Activated CD4-positive, alpha-beta memory T cell treated with anti-CD3 and anti-CD28 coated beads, Interleukin-2, amount 10 ng/mL, durations not matched to agents 7 days and 5 days (primary cell): ENCODE data around the gene MICA. TPM values are rescaled to one million over a fixed set of nuclear protein-coding genes. Genes with fewer than 3 reads are reported as not detected.

ENCODE experiments used
- CTCF ChIA-PET: fragments of 350-600 bp; sonication (Branson Sonifier 250); formaldehyde crosslinking; loops from one replicate; lab custom pipeline; 2021; ENCODE audit warnings: antibody characterized with exemption, inconsistent platforms; lab: Charles Lee
- POLR2A ChIA-PET: fragments of 350-600 bp; sonication (Branson Sonifier 250); formaldehyde crosslinking; loops from one replicate; lab custom pipeline; 2021; ENCODE audit warnings: antibody characterized with exemption; lab: Charles Lee
- DNase-seq: peaks from one replicate; pipeline ENCODE4 v3.0.0-alpha.2; 2020
- H3K27ac Mint-ChIP-seq: one replicate; pipeline ENCODE4 v1.8.0; 2021; ENCODE audit warnings: mild to moderate bottlenecking, mixed read lengths
- H3K27me3 Mint-ChIP-seq: one replicate; pipeline ENCODE4 v1.8.0; 2021; ENCODE audit warnings: mixed read lengths
- H3K36me3 Mint-ChIP-seq: one replicate; pipeline ENCODE4 v1.8.0; 2021; ENCODE audit warnings: low read depth, mixed read lengths
- H3K4me1 Mint-ChIP-seq: one replicate; pipeline ENCODE4 v1.8.0; 2021; ENCODE audit warnings: mixed read lengths
- H3K4me3 Mint-ChIP-seq: one replicate; pipeline ENCODE4 v1.8.0; 2021; ENCODE audit warnings: mild to moderate bottlenecking, mixed read lengths
- H3K9me3 Mint-ChIP-seq: one replicate; pipeline ENCODE4 v1.8.0; 2021; ENCODE audit warnings: mixed read lengths
- total RNA-seq, 2 experiments: library from RNA; stranded (reverse); gene quantifications; one replicate each; pipeline ENCODE4 v1.2.3, GENCODE V29; 2021

The MICA gene
- 10 to 100 TPM; 12.0 to 12.3 TPM for total RNA-seq

DNA sequence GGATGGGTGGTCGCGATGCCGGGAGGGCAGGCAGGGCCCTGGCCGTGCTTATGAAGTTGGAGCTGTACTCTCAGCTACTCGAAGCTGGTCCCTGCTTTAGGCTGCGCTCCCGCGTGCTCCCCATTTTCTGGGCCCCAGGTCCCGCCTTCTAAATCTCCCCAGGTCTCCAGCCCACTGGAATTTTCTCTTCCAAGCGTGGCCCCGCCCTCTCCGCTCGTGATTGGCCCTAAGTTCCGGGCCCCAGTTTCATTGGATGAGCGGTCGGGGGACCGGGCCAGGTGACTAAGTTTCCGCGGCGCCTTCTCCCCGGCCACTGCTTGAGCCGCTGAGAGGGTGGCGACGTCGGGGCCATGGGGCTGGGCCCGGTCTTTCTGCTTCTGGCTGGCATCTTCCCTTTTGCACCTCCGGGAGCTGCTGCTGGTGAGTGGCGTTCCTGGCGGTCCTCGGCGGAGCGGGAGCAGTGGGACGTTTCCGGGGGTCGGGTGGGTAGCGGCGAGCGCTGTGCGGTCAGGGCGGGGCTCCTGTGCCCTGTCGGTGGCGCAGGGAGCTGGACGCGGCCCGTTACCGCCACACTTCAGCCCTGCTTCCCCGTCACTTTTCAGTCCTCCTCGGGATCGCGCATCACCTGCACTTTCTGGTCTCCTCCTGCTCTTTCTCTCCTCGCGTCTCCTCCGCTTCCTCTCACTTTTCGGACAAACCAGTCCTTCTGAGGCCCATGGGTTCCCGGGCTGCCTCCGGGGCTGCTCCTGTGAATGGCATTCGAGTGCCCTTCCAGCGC lies at the start of gene MICA:
TSS of gene MICA (plus strand) at position 313 of the 778 bp plus-strand sequence. CDS start at position 351, 38 bp downstream.
- Mint-ChIP-seq H3K4me1 (peaks cover 67% of the 10 kb centered on the region), H3K9me3 (no peaks in the 10 kb centered on the region), H3K4me3 (peak within 1 kb of the TSS; percentile 87), H3K36me3 (peaks cover 14% of the 10 kb centered on the region), H3K27ac (peak within 1 kb of the TSS; percentile 72), H3K27me3 (peaks cover 2% of the 10 kb centered on the region)
- CTCF ChIA-PET = interaction anchor here (0.9 to 2.2 kb wide), 5 partner anchors 9 to 138 kb away, joined by 3 to 7 read pairs (median 4); partner anchors contain the start of gene DDX39B
- POLR2A ChIA-PET = interaction anchor here (0.9 to 1.3 kb wide), 6 partner anchors 19 to 1569 kb away, joined by 3 to 4 read pairs (median 3); no protein-coding TSS in a partner anchor
- peak; percentile 75 for DNase-seq

DNA sequence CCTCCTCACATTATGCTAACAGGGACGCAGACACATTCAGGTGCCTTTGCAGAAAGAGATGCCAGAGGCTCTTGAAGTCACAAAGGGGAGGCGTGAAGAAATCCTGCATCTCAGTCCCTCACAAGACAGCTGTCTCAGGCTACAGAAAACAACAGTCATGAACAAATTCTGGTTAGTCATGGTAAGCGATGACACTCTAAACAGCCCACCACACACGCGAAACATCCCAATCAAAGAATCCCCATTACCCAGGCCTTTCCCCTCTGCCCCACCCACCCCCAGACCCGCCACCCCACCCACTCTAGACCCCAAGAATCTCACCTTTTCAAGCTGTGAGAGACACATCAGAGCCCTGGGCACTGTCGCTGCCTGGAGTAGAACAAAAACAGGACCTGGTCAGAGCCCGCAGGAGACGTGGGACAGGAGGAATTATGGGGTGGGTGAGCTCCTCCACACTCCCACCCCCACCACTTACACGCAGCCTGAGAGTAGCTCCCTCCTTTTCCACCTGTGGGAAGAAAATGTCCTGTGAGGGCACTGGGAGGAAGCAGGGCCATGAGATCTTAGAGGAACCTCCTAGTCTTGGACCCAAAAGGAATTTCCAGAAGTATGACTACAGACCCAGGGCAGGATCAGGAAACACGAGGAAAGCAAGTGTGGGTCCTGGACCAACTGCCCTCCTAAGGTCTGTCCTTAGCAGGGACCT lies 49.1 kb upstream of the MICA start:
- H3K4me3 Mint-ChIP-seq = peak overlapping the region; percentile 99
- CTCF ChIA-PET = interaction anchor here (1.3 kb wide), 1 partner anchor 84 kb away, joined by 4 read pairs; no protein-coding TSS in a partner anchor
- peaks cover 57% of the 10 kb centered on the region for H3K4me1 Mint-ChIP-seq
- POLR2A ChIA-PET = interaction anchor here (1.0 to 5.0 kb wide), 11 partner anchors 12 to 1140 kb away, joined by 3 to 66 read pairs (median 5); partner anchors contain the start of gene TCF19
- no peaks in the 10 kb centered on the region for H3K27me3 Mint-ChIP-seq
- DNase-seq = no peak
- H3K9me3 Mint-ChIP-seq = no peaks in the 10 kb centered on the region
- peak overlapping the region; percentile 52 for H3K27ac Mint-ChIP-seq
- H3K36me3 Mint-ChIP-seq = peaks cover 66% of the 10 kb centered on the region

DNA sequence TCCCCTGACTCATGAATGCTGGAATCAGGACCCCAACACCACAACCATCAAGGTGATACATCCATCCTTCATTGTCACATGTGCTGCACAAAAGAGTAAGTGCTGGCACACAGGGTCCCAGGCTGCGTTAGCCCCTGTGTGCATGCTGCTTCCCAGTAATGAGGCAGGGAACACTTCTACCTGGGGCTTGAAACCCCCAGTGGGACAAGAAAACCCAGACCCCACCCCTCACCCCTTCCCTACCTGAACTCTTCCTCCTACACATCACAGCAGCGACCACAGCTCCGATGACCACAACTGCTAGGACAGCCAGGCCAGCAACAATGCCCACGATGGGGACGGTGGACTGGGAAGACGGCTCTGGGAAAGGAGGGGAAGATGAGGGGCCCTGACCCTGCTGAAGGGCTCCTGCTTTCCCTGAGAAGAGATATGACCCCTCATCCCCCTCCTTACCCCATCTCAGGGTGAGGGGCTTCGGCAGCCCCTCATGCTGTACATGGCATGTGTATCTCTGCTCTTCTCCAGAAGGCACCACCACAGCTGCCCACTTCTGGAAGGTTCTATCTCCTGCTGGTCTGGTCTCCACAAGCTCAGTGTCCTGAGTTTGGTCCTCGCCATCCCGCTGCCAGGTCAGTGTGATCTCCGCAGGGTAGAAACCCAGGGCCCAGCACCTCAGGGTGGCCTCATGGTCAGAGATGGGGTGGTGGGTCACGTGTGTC lies 48.4 kb upstream of the MICA start:
- H3K9me3 Mint-ChIP-seq = no peaks in the 10 kb centered on the region

DNA sequence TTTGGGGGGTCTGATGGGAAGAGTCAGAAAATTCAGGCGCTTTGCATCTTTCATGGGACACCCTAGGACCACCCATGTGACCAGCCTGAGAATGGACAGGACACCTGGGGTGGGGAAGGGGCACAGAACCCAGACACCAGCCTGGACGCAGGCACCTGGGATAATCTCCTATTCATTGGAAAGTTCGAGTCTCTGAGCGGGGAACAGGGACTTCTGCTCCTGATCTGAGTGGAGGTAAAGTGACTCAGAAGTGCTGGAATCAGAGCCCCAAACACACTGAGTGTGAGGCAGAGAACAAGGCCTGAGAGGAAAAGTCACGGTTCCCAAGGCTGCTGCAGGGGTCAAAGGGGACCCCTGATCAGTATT lies 47.8 kb upstream of the MICA start:
- POLR2A ChIA-PET = interaction anchor here (2.4 to 5.0 kb wide), 4 partner anchors 83 to 197 kb away, joined by 6 to 66 read pairs (median 25); partner anchors contain the start of gene TCF19
- peak overlapping the region; percentile 55 for H3K27ac Mint-ChIP-seq
- CTCF ChIA-PET = no interaction called here
- DNase-seq = no peak
- peaks cover 73% of the 10 kb centered on the region for H3K36me3 Mint-ChIP-seq
- H3K27me3 Mint-ChIP-seq = no peaks in the 10 kb centered on the region
- H3K4me1 Mint-ChIP-seq = peaks cover 63% of the 10 kb centered on the region
- H3K4me3 Mint-ChIP-seq = peak overlapping the region; percentile 99
- peaks cover 3% of the 10 kb centered on the region for H3K9me3 Mint-ChIP-seq

More for the DNA sequence above, 48.4 kb upstream of the MICA start:
- DNase-seq = peak; percentile 19
- POLR2A ChIA-PET = interaction anchor here (2.3 to 5.0 kb wide), 5 partner anchors 82 to 196 kb away, joined by 6 to 66 read pairs (median 14); partner anchors contain the start of gene TCF19
- H3K27me3 Mint-ChIP-seq = no peaks in the 10 kb centered on the region
- CTCF ChIA-PET = interaction anchor here (1.3 kb wide), 1 partner anchor 85 kb away, joined by 4 read pairs; no protein-coding TSS in a partner anchor
- H3K4me1 Mint-ChIP-seq = peaks cover 62% of the 10 kb centered on the region
- peak overlapping the region; percentile 99 for H3K4me3 Mint-ChIP-seq
- peaks cover 69% of the 10 kb centered on the region for H3K36me3 Mint-ChIP-seq
- peak overlapping the region; percentile 55 for H3K27ac Mint-ChIP-seq

DNA sequence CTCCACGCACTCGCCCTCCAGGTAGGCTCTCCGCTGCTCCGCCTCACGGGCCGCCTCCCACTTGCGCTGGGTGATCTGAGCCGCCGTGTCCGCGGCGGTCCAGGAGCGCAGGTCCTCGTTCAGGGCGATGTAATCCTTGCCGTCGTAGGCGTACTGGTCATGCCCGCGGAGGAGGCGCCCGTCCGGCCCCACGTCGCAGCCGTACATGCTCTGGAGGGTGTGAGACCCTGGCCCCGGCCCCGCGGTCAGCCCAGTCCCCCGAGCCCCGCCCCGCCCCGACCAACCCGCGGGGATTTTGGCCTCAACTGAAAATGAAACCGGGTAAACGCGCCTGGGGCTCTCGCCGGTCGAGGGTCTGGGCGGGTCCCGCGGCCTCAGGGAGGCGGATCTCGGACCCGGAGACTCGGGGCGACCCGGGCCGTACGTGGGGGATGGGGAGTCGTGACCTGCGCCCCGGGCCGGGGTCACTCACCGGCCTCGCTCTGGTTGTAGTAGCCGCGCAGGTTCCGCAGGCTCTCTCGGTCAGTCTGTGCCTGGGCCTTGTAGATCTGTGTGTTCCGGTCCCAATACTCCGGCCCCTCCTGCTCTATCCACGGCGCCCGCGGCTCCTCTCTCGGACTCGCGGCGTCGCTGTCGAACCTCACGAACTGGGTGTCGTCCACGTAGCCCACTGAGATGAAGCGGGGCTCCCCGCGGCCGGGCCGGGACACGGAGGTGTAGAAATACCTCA lies 47.0 kb upstream of the MICA start:
- CTCF ChIA-PET = no interaction called here
- Mint-ChIP-seq H3K27ac (peak overlapping the region; percentile 99), H3K4me3 (peak overlapping the region; percentile 99), H3K36me3 (peaks cover 81% of the 10 kb centered on the region), H3K27me3 (peaks cover 2% of the 10 kb centered on the region), H3K9me3 (peaks cover 5% of the 10 kb centered on the region), H3K4me1 (peaks cover 60% of the 10 kb centered on the region)
- DNase-seq = peak; percentile 80
- POLR2A ChIA-PET = interaction anchor here (2.4 to 5.0 kb wide), 4 partner anchors 83 to 159 kb away, joined by 14 to 66 read pairs (median 28); no protein-coding TSS in a partner anchor

DNA sequence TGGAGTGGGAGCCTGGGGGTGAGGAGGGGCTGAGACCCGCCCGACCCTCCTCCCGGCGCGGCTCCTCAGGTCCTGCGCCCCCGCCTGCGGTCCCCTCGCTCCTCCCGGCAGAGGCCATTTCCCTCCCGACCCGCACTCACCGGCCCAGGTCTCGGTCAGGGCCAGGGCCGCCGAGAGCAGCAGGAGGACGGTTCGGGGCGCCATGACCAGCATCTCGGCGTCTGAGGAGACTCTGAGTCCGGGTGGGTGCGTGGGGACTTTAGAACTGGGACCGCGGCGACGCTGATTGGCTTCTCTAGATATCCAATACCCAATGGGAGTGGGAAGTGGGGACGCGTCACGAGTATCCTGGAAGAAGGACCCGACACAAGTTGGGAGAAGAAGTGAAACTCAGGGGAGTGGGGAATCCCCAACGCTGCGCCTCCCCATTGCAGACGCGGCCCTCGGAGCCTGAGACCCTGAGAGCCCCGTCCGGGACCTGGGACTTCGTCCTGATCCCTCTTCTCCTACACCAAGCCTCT lies 46.4 kb upstream of the MICA start, which contains the start of gene HLA-B:
TSS of gene HLA-B (minus strand) at position 234 of the 521 bp plus-strand sequence. CDS start at position 213, 21 bp downstream.
- H3K4me3 Mint-ChIP-seq = peak within 1 kb of the TSS; percentile 99
- H3K9me3 Mint-ChIP-seq = peaks cover 5% of the 10 kb centered on the region
- H3K36me3 Mint-ChIP-seq = peaks cover 82% of the 10 kb centered on the region
- peak within 1 kb of the TSS; percentile 99 for H3K27ac Mint-ChIP-seq
- H3K4me1 Mint-ChIP-seq = peaks cover 57% of the 10 kb centered on the region
- H3K27me3 Mint-ChIP-seq = peaks cover 3% of the 10 kb centered on the region
- POLR2A ChIA-PET = interaction anchor here (1.0 to 2.9 kb wide), 5 partner anchors 10 to 197 kb away, joined by 3 to 19 read pairs (median 9); no protein-coding TSS in a partner anchor
- CTCF ChIA-PET = interaction anchor here (1.0 kb wide), 2 partner anchors 10 to 161 kb away, joined by 3 to 6 read pairs; no protein-coding TSS in a partner anchor
- peak; percentile 87 for DNase-seq

DNA sequence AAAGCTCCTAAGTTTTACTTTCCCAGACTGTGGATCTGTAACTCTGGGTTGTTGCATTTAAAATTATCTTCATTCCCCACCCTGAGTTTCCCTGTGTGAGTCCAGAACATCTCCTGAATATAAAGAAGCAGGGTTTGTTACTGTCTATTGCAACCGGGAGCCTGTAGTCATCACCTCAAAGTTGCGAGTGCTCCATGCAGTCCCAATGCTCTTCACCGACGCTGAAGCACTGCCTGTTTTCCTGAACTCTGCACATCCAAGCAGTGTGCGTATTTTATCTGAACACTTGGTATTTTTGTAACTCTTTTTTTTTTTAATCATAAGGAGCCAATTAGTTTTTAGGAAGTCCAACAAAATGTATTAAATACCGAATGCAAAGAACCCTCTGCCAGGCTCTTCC lies 45.5 kb upstream of the MICA start:
- POLR2A ChIA-PET = interaction anchor here (1.0 to 2.9 kb wide), 6 partner anchors 9 to 199 kb away, joined by 3 to 19 read pairs (median 8); partner anchors contain the start of gene TCF19
- Mint-ChIP-seq H3K27ac (peak overlapping the region; percentile 99), H3K4me1 (peaks cover 49% of the 10 kb centered on the region), H3K27me3 (peaks cover 7% of the 10 kb centered on the region), H3K36me3 (peaks cover 73% of the 10 kb centered on the region), H3K9me3 (peaks cover 5% of the 10 kb centered on the region), H3K4me3 (peak overlapping the region; percentile 99)
- CTCF ChIA-PET = interaction anchor here (1.0 kb wide), 2 partner anchors 9 to 161 kb away, joined by 3 to 6 read pairs; no protein-coding TSS in a partner anchor
- no peak for DNase-seq

DNA sequence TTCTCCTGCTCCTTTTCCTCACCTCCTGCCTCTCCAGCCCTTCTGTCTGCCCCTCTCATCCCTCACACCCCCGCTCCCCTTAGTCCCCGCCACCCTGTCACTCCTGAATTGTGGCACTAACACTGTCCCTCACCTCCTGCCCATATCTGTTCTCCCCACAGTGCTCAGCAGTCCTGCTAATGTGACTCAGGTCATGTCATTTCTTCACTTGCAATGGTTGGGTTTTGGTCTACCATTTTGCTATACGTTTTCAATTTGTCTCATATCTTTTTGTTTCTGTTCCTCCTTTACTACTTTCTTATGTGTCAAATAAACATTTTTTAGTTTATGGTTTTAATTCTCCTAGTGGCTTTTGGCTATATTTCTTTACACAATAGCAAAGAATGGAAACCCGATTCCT lies 45.1 kb upstream of the MICA start:
- H3K9me3 Mint-ChIP-seq = peaks cover 5% of the 10 kb centered on the region
- H3K4me1 Mint-ChIP-seq = peaks cover 45% of the 10 kb centered on the region
- peaks cover 69% of the 10 kb centered on the region for H3K36me3 Mint-ChIP-seq
- CTCF ChIA-PET = interaction anchor here (1.2 to 1.4 kb wide), 2 partner anchors 9 to 161 kb away, joined by 4 to 11 read pairs; no protein-coding TSS in a partner anchor
- POLR2A ChIA-PET = interaction anchor here (1.0 to 2.9 kb wide), 6 partner anchors 8 to 200 kb away, joined by 3 to 19 read pairs (median 8); partner anchors contain the start of gene TCF19
- H3K27me3 Mint-ChIP-seq = peaks cover 7% of the 10 kb centered on the region
- H3K4me3 Mint-ChIP-seq = peak overlapping the region; percentile 99
- DNase-seq = no peak
- peak overlapping the region; percentile 99 for H3K27ac Mint-ChIP-seq

DNA sequence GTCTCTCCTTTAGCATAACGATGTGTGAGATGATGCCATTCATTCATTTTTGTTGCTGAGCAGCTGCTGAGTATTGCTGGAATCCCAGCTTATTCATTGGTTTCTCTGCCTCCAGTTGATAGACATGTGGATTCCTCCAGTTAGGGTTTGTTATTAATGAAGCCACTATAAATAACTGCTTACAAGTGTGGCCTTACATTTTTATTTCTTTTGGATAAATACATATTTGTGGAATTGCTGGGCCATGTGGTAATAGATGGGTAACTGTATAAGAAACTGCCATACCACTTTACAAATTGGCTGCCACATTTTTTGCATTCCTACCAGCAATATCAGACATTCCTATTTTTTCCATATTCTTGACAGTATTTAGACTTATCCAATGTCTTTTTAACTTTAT lies 43.8 kb upstream of the MICA start:
- ChIA-PET CTCF (interaction anchor here (0.6 to 1.4 kb wide), 2 partner anchors 86 to 162 kb away, joined by 3 to 4 read pairs; no protein-coding TSS in a partner anchor), POLR2A (interaction anchor here (0.6 to 2.9 kb wide), 3 partner anchors 160 to 222 kb away, joined by 3 to 19 read pairs (median 3); no protein-coding TSS in a partner anchor)
- Mint-ChIP-seq H3K9me3 (peaks cover 5% of the 10 kb centered on the region), H3K36me3 (peaks cover 56% of the 10 kb centered on the region), H3K4me3 (no peak overlapping the region), H3K27me3 (peaks cover 7% of the 10 kb centered on the region), H3K27ac (no peak overlapping the region), H3K4me1 (peaks cover 36% of the 10 kb centered on the region)
- DNase-seq = no peak

DNA sequence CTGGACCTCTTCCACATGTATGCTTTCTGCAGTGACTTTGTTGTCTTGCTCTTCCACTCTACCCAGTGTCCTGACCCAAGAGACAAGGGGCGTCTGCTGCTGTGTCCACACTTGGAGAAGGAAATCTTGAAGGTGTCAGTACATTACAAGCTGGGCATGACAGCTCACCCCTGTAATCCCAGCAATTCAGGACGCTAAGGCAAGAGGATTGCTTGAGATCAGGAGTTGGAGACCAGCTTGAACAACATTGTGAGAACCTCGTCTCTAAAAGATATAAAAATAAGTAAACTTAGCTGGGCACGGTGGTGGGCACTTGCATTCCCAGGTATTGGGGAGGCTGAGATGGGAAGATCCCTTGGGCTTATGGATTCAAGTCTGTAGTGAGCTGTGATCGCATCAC lies 40.6 kb upstream of the MICA start:
- DNase-seq = no peak
- H3K4me3 Mint-ChIP-seq = no peak overlapping the region
- ChIA-PET POLR2A (interaction anchor here (0.9 to 5.4 kb wide), 2 partner anchors 10 to 166 kb away, joined by 3 to 52 read pairs; no protein-coding TSS in a partner anchor), CTCF (no interaction called here)
- H3K27me3 Mint-ChIP-seq = peaks cover 15% of the 10 kb centered on the region
- H3K27ac Mint-ChIP-seq = no peak overlapping the region
- H3K36me3 Mint-ChIP-seq = peaks cover 28% of the 10 kb centered on the region
- peaks cover 5% of the 10 kb centered on the region for H3K9me3 Mint-ChIP-seq
- H3K4me1 Mint-ChIP-seq = peaks cover 35% of the 10 kb centered on the region
